GM19043 (cell line): ENCODE data around the gene SUSD4.
"Not testable (repeated sequence)": the region's sequence is repeated elsewhere in the genome, so short reads cannot be mapped to it uniquely, and the experiment has no call there.

Experiments used
- ATAC-seq: cut with Tn5 transposase; IDR thresholded peaks from one replicate; pipeline ENCODE4 v1.9.1; 2021; ENCODE audit warnings: low read depth; ENCODE audit not compliant: unreplicated experiment

Gene SUSD4

GRCh38 chr1:223299553-223299952 lies 64.4 kb downstream of the SUSD4 start:
- no peak for ATAC-seq

GRCh38 chr1:223298701-223299100 lies 65.3 kb downstream of the SUSD4 start:
- no peak for ATAC-seq

- no peak for ATAC-seq
These were observed 66.2 kb downstream of the SUSD4 start for GRCh38 chr1:223297800-223298199.

- ATAC-seq, result no peak
These were observed 72.2 kb downstream of the SUSD4 start for GRCh38 chr1:223291796-223292195.

GRCh38 chr1:223290397-223290796 lies 73.6 kb downstream of the SUSD4 start:
- ATAC-seq, result no peak

- ATAC-seq, result no peak
These were observed 74.4 kb downstream of the SUSD4 start for GRCh38 chr1:223289621-223290020.

- ATAC-seq, result no peak
These were observed 75.2 kb downstream of the SUSD4 start for GRCh38 chr1:223288826-223289225.

- no peak for ATAC-seq
These were observed 78.5 kb downstream of the SUSD4 start for GRCh38 chr1:223285452-223285851.

GRCh38 chr1:223283697-223284096 lies 80.3 kb downstream of the SUSD4 start:
- ATAC-seq, result not testable (repeated sequence)

GRCh38 chr1:223278311-223278710 lies 85.7 kb downstream of the SUSD4 start:
- ATAC-seq, result not testable (repeated sequence)

- ATAC-seq, result no peak
These were observed 87.9 kb downstream of the SUSD4 start for GRCh38 chr1:223276029-223276428.

GRCh38 chr1:223273511-223273910 lies 90.5 kb downstream of the SUSD4 start:
- ATAC-seq, result no peak

- no peak for ATAC-seq
These were observed 92.7 kb downstream of the SUSD4 start for GRCh38 chr1:223271085-223271781.

GRCh38 chr1:223270155-223270554 lies 93.8 kb downstream of the SUSD4 start:
- no peak for ATAC-seq

GRCh38 chr1:223269006-223269405 lies 95.0 kb downstream of the SUSD4 start:
- no peak for ATAC-seq

- no peak for ATAC-seq
These were observed 97.3 kb downstream of the SUSD4 start for GRCh38 chr1:223266632-223267172.

GRCh38 chr1:223264983-223265908 lies 98.7 kb downstream of the SUSD4 start:
- no peak for ATAC-seq

- ATAC-seq, result no peak
These were observed 99.4 kb downstream of the SUSD4 start for GRCh38 chr1:223264529-223264928.

GRCh38 chr1:223261914-223262313 lies 102.1 kb downstream of the SUSD4 start:
- no peak for ATAC-seq

GRCh38 chr1:223260712-223261111 lies 103.3 kb downstream of the SUSD4 start:
- ATAC-seq, result no peak

- ATAC-seq, result no peak
These were observed 104.5 kb downstream of the SUSD4 start for GRCh38 chr1:223259462-223259861.
